Stimulated activated effector memory CD8-positive, alpha-beta T cell treated with anti-CD3 and anti-CD28 coated beads, Interleukin-12 subunit alpha, Interleukin-12 subunit beta, amount 100 ng/mL, for 72 hours (primary cell): ENCODE measurements around the gene WWC1.

Experiments
- ATAC-seq: fragments of 150-1000 bp; cut with Tn5 transposase; 2 replicates; pipeline ENCODE4 v1.10.0; 2021
- DNase-seq, 2 donors: peaks; one replicate each; pipeline ENCODE4 v3.0.0; 2021 to 2022; ENCODE audit warnings: low spot score in 2 of 2
- H3K27ac Mint-ChIP-seq: one replicate; pipeline ENCODE4 v1.8.0; 2022; ENCODE audit warnings: mild to moderate bottlenecking, mixed read lengths
- H3K36me3 Mint-ChIP-seq: one replicate; pipeline ENCODE4 v1.8.0; 2022; ENCODE audit warnings: mild to moderate bottlenecking, mixed read lengths
- H3K4me1 Mint-ChIP-seq: one replicate; pipeline ENCODE4 v1.8.0; 2022; ENCODE audit warnings: mixed read lengths
- H3K4me3 Mint-ChIP-seq: one replicate; pipeline ENCODE4 v1.8.0; 2022; ENCODE audit warnings: mild to moderate bottlenecking, mixed read lengths
- H3K9me3 Mint-ChIP-seq: one replicate; pipeline ENCODE4 v1.8.0; 2022; ENCODE audit warnings: mixed read lengths

WWC1 gene

DNA sequence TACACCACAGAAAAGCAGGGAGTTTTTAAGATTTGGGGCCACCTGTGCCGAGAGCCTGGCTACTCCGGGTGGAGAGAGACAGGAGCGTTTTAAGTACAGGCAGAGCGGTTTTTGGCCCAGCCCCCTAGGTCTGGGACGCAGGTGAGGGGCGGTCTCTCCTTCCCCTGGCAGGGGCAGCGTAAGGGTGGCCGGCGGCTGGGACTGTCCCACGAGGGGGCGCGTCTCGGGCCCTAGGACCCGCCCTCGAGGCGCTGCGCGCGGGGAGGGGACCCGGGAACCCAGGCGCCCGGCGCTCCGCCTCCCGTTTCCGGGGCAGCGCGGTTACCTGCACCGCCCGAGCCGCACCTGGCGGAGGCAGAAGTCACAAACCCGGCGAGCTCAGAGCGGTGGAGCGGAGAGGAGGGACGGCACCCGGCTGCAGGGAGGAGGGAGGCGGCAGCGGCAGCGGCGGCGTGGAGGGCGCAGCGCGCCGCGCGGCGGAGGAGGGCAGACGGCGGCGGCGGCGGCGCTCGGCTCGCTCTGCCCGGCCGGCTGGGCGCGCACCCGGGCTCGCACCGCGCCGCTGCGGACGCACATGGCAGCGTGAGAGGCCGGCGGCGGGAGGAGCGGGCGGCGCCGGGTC lies at the start of gene WWC1:
TSS of gene WWC1 (plus strand) at position 304 of the 622 bp plus-strand sequence. CDS start 508 bp downstream, outside the sequence.
- Mint-ChIP-seq H3K9me3 (no peaks in the 10 kb centered on the region), H3K4me1 (peaks cover 10% of the 10 kb centered on the region), H3K36me3 (no peaks in the 10 kb centered on the region), H3K27ac (no peak within 1 kb of the TSS), H3K4me3 (peak within 1 kb of the TSS; percentile 47)
- DNase-seq = peak in 1 of 2 donors; percentile 50
- peak; percentile 72 for ATAC-seq

DNA sequence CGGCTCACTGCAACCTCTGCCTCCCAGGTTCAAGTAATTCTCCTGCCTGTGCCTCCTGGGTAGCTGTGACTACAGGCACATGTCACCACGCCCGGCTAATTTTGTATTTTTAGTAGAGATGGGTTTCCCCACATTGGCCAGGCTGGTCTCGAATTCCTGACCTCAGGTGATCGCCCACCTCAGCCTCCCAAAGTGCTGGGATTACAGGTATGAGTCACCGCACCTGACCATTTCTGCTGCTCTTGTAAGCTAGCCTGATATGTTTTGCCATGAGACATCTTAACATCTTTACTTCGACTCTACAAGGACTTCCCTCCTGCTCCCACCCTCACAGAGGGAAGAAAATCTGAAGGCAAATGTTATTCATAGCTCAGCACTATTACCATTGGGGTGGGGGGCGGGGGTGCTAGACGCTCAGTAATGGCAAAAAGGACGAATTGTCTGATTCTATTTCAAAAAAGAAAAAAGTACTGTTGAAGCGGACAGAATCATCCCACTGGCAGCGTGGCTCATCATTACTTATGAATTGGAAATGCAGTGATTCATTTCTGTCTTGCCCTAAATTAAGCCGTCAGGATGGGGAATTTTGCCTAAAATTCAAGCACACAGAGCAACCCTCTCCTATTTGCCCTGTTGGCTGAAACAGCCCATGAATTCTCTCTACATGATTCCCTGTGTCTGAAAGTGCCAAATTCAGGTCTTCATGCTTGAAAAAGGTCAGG lies 46.4 kb upstream of the WWC1 start:
- H3K36me3 Mint-ChIP-seq = no peaks in the 10 kb centered on the region
- H3K4me3 Mint-ChIP-seq = no peak overlapping the region
- peaks cover 2% of the 10 kb centered on the region for H3K9me3 Mint-ChIP-seq
- no peak overlapping the region for H3K27ac Mint-ChIP-seq
- H3K4me1 Mint-ChIP-seq = no peaks in the 10 kb centered on the region
- no peak for ATAC-seq
- DNase-seq = no peak

DNA sequence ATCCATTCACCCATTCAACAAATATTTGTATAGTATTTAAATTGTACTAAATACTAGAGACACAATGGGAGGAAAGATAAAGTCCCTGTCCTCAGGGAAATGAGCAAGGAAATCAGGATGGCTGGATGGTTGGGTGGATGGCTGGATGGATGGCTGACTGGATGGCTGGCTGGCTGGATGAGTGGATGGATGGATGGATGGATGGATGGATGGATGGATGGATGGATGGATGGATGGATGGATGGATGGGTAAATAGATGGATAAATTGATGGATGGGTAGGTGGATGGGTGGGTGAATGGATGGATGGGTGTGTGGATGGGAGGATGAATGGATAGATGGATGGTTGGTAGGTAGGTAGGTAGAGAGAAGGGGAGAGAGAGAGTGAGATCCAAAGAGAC lies 41.5 kb upstream of the WWC1 start:
- DNase-seq (no peak), ATAC-seq (no peak)
- Mint-ChIP-seq H3K9me3 (peaks cover 2% of the 10 kb centered on the region), H3K4me1 (no peaks in the 10 kb centered on the region), H3K4me3 (no peak overlapping the region), H3K27ac (no peak overlapping the region), H3K36me3 (no peaks in the 10 kb centered on the region)

DNA sequence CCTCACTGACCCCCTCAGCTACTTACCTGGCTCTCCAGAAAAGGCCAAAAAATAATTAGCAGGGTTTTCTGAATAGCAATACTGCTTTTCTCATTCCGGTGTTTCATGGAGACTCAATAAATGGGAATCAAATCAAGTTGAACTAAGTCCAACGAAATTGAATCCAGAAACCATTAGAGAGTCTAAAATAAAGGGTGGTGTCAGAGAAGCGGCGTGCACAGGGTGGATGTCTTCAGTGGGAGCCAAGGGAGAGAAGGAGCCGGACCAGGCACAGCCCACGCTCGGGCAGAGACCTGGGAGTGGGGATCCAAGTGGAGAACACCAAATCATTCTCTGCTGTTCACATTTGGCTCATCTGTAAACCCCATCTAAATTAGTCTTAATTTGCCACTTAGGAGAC lies 40.2 kb upstream of the WWC1 start:
- ATAC-seq (no peak), DNase-seq (no peak)
- no peak overlapping the region for H3K27ac Mint-ChIP-seq
- H3K4me3 Mint-ChIP-seq = no peak overlapping the region
- H3K36me3 Mint-ChIP-seq = no peaks in the 10 kb centered on the region
- no peaks in the 10 kb centered on the region for H3K4me1 Mint-ChIP-seq
- H3K9me3 Mint-ChIP-seq = peaks cover 2% of the 10 kb centered on the region

DNA sequence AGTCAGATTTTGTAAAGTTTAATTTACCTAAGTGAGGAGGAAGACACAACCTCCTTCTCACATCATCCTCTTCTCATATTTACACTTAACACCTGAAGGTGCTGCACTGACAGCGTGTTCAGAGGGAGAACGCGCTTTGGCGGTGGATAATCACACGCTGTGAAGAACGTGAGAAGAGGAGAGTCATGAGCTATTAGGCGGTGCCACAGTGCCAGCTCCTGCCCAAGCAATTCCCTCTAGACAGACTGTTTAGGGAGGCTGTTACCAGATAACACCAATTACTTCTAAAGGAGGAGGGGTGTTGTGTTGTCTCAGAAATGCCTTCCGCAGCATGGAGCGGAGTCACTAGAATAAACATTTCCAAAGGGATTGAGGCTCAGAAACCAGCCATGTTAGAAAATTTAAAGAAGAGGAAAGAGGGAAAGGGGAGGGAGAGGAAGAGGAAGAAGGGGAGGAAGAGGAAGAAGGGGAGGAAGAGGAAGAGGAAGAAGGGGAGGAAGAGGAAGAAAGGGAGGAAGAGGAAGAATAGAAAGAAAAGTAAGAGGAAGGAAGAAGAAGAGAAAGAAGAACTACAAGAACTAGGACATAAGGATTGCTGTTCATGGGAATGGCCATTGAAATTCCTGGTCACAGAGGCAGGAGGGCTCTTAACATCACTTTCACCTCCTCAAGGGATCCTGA lies 37.3 kb upstream of the WWC1 start:
- DNase-seq (no peak), ATAC-seq (no peak)
- H3K27ac Mint-ChIP-seq = no peak overlapping the region
- H3K4me3 Mint-ChIP-seq = no peak overlapping the region
- peaks cover 2% of the 10 kb centered on the region for H3K9me3 Mint-ChIP-seq
- no peaks in the 10 kb centered on the region for H3K36me3 Mint-ChIP-seq
- no peaks in the 10 kb centered on the region for H3K4me1 Mint-ChIP-seq

DNA sequence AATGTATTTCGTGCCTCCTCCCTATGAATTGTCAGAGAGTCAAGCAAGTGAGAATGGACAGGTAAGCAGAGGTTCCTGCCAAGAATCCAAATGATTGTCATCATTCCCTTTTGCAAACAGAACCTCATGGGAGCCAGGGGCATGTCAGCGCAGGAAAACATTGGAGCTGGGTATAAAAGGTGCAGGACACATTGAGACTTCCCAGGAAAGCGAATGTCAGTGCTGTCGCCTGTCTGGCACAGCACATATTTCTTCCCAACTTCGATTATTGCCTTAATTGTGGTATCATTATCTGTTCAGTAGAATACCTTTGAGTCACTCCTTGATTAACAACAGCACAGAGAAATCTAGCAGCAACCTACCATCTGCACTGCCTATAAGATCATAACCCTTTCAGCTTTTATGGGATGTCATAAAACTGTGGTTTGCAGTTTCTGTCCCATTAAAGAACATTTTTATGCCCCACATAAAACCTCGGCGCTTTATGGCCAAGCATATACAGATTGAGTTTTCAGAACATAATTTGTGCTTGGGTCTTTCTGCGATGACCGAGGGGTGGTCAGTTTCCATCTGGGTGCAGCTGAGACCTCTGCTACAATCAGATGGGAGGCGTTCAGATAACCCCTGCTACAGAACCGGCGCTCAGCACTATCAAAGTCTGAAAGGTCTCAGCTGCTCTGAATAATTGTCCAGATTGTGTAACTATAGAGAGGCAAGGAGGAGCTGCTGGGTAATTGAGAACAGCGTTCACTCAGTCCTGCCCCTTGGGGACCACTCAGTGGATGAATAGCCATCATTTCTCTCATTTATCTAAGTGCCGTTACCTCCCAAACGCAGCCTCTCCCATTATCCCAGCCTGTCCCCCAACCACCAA lies 30.9 kb upstream of the WWC1 start:
- Mint-ChIP-seq H3K36me3 (no peaks in the 10 kb centered on the region), H3K4me3 (no peak overlapping the region), H3K27ac (no peak overlapping the region), H3K9me3 (no peaks in the 10 kb centered on the region), H3K4me1 (no peaks in the 10 kb centered on the region)
- DNase-seq = no peak
- ATAC-seq = no peak

DNA sequence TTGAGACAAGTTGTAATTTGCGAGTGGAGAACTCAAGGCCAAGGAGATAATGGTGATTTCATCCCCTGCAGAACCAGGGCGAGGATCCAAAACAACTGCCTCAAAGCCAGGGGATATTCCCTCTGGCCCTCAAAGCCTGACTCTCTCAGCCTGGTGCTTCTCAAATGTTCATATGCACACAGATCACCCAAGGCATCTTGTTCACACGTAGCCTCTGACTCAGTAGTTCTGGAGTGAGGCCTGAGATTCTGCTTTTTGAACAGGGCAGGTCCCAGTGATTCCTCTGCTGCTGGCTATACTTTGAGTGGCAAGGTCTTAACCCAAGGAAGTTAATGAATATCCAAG lies 30.2 kb upstream of the WWC1 start:
- Mint-ChIP-seq H3K4me1 (no peaks in the 10 kb centered on the region), H3K9me3 (no peaks in the 10 kb centered on the region), H3K4me3 (no peak overlapping the region), H3K36me3 (no peaks in the 10 kb centered on the region), H3K27ac (no peak overlapping the region)
- DNase-seq (no peak), ATAC-seq (no peak)

DNA sequence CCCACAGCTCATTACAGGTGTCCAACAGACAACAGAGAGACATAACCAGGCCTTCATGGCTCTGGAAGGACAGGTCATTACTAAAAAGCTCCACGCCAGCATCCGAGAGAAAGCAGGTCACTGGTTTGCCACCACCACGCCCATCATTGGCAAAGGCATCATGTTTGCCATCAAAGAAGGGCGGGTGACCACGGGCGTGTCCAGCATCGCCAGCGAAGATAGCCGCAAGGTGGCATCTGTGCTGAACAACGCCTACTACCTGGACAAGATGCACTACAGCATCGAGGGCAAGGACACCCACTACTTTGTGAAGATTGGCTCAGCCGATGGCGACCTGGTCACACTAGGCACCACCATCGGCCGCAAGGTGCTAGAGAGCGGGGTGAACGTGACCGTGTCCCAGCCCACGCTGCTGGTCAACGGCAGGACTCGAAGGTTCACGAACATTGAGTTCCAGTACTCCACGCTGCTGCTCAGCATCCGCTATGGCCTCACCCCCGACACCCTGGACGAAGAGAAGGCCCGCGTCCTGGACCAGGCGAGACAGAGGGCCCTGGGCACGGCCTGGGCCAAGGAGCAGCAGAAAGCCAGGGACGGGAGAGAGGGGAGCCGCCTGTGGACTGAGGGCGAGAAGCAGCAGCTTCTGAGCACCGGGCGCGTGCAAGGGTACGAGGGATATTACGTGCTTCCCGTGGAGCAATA lies 29.3 kb upstream of the WWC1 start:
- no peak overlapping the region for H3K27ac Mint-ChIP-seq
- no peaks in the 10 kb centered on the region for H3K9me3 Mint-ChIP-seq
- DNase-seq (no peak), ATAC-seq (no peak)
- no peaks in the 10 kb centered on the region for H3K36me3 Mint-ChIP-seq
- H3K4me1 Mint-ChIP-seq = no peaks in the 10 kb centered on the region
- no peak overlapping the region for H3K4me3 Mint-ChIP-seq

DNA sequence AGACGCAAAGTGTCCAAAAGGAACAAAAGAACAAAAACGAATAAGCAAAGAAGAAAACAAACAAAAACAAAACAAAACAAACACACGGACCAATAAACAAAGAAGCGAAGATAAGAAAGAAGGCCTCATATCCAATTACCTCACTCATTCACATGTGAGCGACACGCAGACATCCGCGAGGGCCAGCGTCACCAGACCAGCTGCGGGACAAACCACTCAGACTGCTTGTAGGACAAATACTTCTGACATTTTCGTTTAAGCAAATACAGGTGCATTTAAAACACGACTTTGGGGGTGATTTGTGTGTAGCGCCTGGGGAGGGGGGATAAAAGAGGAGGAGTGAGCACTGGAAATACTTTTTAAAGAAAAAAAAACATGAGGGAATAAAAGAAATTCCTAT lies 28.3 kb upstream of the WWC1 start:
- no peak overlapping the region for H3K27ac Mint-ChIP-seq
- H3K9me3 Mint-ChIP-seq = no peaks in the 10 kb centered on the region
- DNase-seq (no peak), ATAC-seq (no peak)
- peaks cover under 1% of the 10 kb centered on the region for H3K4me1 Mint-ChIP-seq
- H3K4me3 Mint-ChIP-seq = no peak overlapping the region
- no peaks in the 10 kb centered on the region for H3K36me3 Mint-ChIP-seq

DNA sequence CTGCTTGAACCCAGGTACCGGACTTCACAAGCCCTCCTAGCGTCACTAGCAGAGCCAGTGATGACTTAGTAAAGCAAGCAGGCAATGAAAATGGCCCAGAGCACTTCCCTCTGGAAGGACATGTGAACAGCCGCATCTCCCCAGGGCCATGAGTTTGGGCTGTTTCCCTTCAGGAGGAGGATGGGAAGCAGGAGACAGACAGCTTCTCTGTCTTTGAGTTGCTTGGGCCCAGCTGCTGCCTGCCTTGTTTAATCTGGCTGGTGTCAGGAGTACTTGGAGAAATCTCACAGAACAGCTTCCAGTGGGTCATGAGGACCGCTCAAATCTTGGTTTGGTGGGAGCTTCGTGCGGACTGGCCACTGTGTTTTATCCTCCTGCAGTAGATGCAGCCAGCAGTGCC lies 25.4 kb upstream of the WWC1 start:
- Mint-ChIP-seq H3K27ac (no peak overlapping the region), H3K9me3 (no peaks in the 10 kb centered on the region), H3K4me1 (peaks cover 14% of the 10 kb centered on the region), H3K4me3 (no peak overlapping the region), H3K36me3 (no peaks in the 10 kb centered on the region)
- DNase-seq (no peak), ATAC-seq (no peak)

DNA sequence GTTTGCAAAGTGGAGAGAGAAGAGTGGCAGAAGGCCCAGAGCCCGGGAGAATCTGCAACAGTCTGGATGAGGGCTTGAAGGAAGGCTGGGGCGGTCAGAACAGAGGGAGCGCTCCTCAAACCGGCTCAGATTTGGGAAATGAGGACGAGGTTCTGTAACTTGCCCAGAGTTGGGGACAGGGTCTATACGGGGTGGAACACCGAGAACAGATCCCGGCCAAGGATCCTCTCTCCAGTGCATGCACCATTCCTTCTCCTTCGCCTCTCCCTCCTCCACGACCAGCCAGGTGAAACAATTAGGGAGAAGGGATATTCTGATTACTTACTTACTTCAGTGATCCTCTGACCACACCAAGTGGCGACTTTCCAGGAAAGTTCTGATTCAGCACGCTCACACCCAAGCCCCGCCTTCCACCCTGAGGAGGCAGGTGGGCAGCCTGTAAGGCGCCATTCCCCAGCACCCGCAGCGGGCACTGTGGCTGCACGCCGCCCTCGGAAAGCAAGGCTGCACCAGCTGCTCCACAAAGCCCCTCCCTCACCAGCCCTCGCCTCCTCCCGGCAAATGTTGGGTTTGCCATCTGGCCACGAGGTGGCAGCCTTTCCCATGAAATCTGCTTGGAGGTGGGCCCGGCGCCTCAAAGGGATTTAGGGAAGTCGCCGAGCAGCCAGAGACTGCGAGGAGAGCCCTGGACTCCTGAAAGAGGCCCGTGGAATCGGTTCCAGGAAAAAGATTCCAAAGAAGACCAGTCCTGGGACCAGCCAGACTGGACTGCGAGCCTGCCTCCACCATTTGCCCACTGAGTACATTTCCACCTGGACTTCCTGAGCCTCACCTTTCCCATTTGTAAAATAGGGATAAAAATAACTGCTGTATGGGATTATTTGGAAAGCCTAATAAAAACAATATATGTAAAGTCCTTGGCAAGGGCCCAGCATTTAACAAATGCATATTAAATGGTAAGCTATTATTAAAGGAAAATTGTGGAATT lies 22.2 kb upstream of the WWC1 start:
- H3K4me1 Mint-ChIP-seq = peaks cover 14% of the 10 kb centered on the region
- no peaks in the 10 kb centered on the region for H3K36me3 Mint-ChIP-seq
- DNase-seq (peak; percentile 40 to 76), ATAC-seq (peak; percentile 56)
- no peaks in the 10 kb centered on the region for H3K9me3 Mint-ChIP-seq
- no peak overlapping the region for H3K27ac Mint-ChIP-seq
- H3K4me3 Mint-ChIP-seq = peak overlapping the region; percentile 30

DNA sequence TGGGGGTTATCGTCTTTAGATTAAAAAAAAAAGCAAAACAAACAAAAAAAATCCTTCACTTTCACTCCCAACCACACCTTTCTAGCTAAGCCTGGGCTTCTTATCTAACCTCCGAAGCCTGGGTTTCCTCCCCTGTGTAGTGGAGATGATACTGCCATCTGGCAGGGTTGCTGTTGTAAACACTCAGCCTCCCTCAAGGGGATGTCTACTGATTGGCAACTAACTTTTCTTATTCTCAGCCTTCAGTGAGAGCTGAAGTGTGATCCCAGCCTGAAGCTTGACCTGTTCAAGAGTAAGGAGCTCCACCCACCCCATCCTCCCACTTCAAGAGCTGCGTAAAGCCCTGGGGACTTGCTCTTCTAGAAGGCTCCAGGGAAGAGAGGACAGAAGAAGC lies 21.5 kb upstream of the WWC1 start:
- Mint-ChIP-seq H3K4me3 (no peak overlapping the region), H3K9me3 (no peaks in the 10 kb centered on the region), H3K4me1 (peaks cover 14% of the 10 kb centered on the region), H3K27ac (no peak overlapping the region), H3K36me3 (no peaks in the 10 kb centered on the region)
- DNase-seq (no peak), ATAC-seq (no peak)

DNA sequence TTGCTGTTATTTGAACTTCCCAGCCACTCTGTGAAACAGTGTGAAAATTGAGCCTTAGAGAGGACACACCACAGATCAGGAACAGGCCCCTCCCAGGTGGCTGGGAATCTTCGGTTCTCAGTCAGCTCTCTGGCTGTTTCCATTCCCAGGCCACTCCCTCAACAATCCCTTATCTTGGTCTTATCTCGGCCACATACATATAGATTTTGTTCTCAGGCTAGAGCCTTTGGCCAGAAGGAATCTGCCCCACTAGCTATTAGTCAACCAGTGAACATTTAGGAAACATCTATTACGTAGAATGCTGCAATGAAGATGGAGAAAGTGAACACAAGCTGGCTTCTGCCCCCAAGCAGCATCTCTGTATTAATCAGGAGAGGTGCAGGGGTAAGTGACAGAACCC lies 21.0 kb upstream of the WWC1 start:
- Mint-ChIP-seq H3K36me3 (no peaks in the 10 kb centered on the region), H3K27ac (no peak overlapping the region), H3K4me1 (peaks cover 14% of the 10 kb centered on the region), H3K9me3 (no peaks in the 10 kb centered on the region), H3K4me3 (no peak overlapping the region)
- DNase-seq (no peak), ATAC-seq (no peak)
